ENCODE results near the gene YY1AP1. TPM values are rescaled to one million over a fixed set of nuclear protein-coding genes. Genes with fewer than 3 reads are reported as not detected.
"Not testable (repeated sequence)": the region's sequence is repeated elsewhere in the genome, so short reads cannot be mapped to it uniquely, and the experiment has no call there.

The YY1AP1 gene
- total RNA-seq, 1 donor from 2014 or later, result 42.3 TPM

GRCh38 chr1:155645648-155646047 lies 42.9 kb downstream of the YY1AP1 start:
- FAIRE-seq (no peak), DNase-seq (ENCODE audit: low read depth) (peak; percentile 31)
- H2AFZ ChIP-seq (ENCODE audit: low read depth, low read length), result peak overlapping the region; percentile 15
- no peaks in the 10 kb centered on the region for H3K36me3 ChIP-seq (ENCODE audit: insufficient read depth, low read length)
- H3K79me2 ChIP-seq (ENCODE audit: insufficient read depth, low read length), result peaks cover 6% of the 10 kb centered on the region
- Mint-ChIP-seq H3K9me3 (ENCODE audit: unreplicated experiment) (peaks cover 30% of the 10 kb centered on the region), H3K27me3 (ENCODE audit: low read depth, unreplicated experiment) (no peaks in the 10 kb centered on the region), H3K36me3 (ENCODE audit: low read depth, unreplicated experiment) (peaks cover 21% of the 10 kb centered on the region), H3K4me1 (ENCODE audit: low read depth, unreplicated experiment) (peaks cover 10% of the 10 kb centered on the region), H3K4me3 (ENCODE audit: unreplicated experiment) (no peak overlapping the region), H3K27ac (ENCODE audit: unreplicated experiment) (no peak overlapping the region)
- H3K4me2 ChIP-seq (ENCODE audit: low read length), result peak overlapping the region; percentile 67
- no peaks in the 10 kb centered on the region for H4K20me1 ChIP-seq (ENCODE audit: insufficient read depth, low read length)
- TF ChIP-seq EZH2 (IDR thresholded peaks at IDR 0.05; ENCODE audit: insufficient read depth, low read length), result no peak
- TF ChIP-seq CTCF (IDR thresholded peaks at IDR 0.05; ENCODE audit: insufficient read depth, low read depth, low read length), result no peak
- no peak overlapping the region for H3K27ac ChIP-seq (ENCODE audit: low read depth, low read length)
- H3K27me3 ChIP-seq (ENCODE audit: insufficient read depth, low read length), result no peaks in the 10 kb centered on the region
- H3K4me3 ChIP-seq (ENCODE audit: insufficient read depth, low read depth, low read length), result no peak overlapping the region
- peaks cover 28% of the 10 kb centered on the region for H3K4me1 ChIP-seq (ENCODE audit: insufficient read depth, low read length)
- no peak overlapping the region for H3K9ac ChIP-seq (ENCODE audit: low read length)
- H3K9me3 ChIP-seq (ENCODE audit: insufficient read depth, low read depth, low read length), result peaks cover 6% of the 10 kb centered on the region

- Histone ChIP-seq H3K9ac (ENCODE audit: low read length) (no peak overlapping the region), H3K79me2 (ENCODE audit: insufficient read depth, low read length) (peaks cover 6% of the 10 kb centered on the region), H4K20me1 (ENCODE audit: insufficient read depth, low read length) (no peaks in the 10 kb centered on the region), H2AFZ (ENCODE audit: low read depth, low read length) (peak overlapping the region; percentile 15), H3K27ac (ENCODE audit: low read depth, low read length) (no peak overlapping the region), H3K4me1 (ENCODE audit: insufficient read depth, low read length) (peaks cover 28% of the 10 kb centered on the region), H3K4me2 (ENCODE audit: low read length) (peak overlapping the region; percentile 67), H3K4me3 (ENCODE audit: insufficient read depth, low read depth, low read length) (no peak overlapping the region), H3K27me3 (ENCODE audit: insufficient read depth, low read length) (no peaks in the 10 kb centered on the region), H3K9me3 (ENCODE audit: insufficient read depth, low read depth, low read length) (peaks cover 6% of the 10 kb centered on the region), H3K36me3 (ENCODE audit: insufficient read depth, low read length) (no peaks in the 10 kb centered on the region)
- FAIRE-seq (no peak), DNase-seq (ENCODE audit: low read depth) (no peak)
- H3K4me3 Mint-ChIP-seq (ENCODE audit: unreplicated experiment), result no peak overlapping the region
- H3K9me3 Mint-ChIP-seq (ENCODE audit: unreplicated experiment), result peaks cover 33% of the 10 kb centered on the region
- H3K36me3 Mint-ChIP-seq (ENCODE audit: low read depth, unreplicated experiment), result peaks cover 24% of the 10 kb centered on the region
- no peak overlapping the region for H3K27ac Mint-ChIP-seq (ENCODE audit: unreplicated experiment)
- peaks cover 10% of the 10 kb centered on the region for H3K4me1 Mint-ChIP-seq (ENCODE audit: low read depth, unreplicated experiment)
- no peaks in the 10 kb centered on the region for H3K27me3 Mint-ChIP-seq (ENCODE audit: low read depth, unreplicated experiment)
- no peak for TF ChIP-seq CTCF (IDR thresholded peaks at IDR 0.05; ENCODE audit: insufficient read depth, low read depth, low read length)
- TF ChIP-seq EZH2 (IDR thresholded peaks at IDR 0.05; ENCODE audit: insufficient read depth, low read length), result no peak
These were observed 43.5 kb downstream of the YY1AP1 start for GRCh38 chr1:155645034-155645598.

- Histone ChIP-seq H3K79me2 (ENCODE audit: insufficient read depth, low read length) (peaks cover 6% of the 10 kb centered on the region), H3K4me2 (ENCODE audit: low read length) (no peak overlapping the region), H2AFZ (ENCODE audit: low read depth, low read length) (no peak overlapping the region), H4K20me1 (ENCODE audit: insufficient read depth, low read length) (no peaks in the 10 kb centered on the region), H3K36me3 (ENCODE audit: insufficient read depth, low read length) (no peaks in the 10 kb centered on the region), H3K9ac (ENCODE audit: low read length) (no peak overlapping the region), H3K4me1 (ENCODE audit: insufficient read depth, low read length) (peaks cover 23% of the 10 kb centered on the region), H3K4me3 (ENCODE audit: insufficient read depth, low read depth, low read length) (no peak overlapping the region), H3K27me3 (ENCODE audit: insufficient read depth, low read length) (no peaks in the 10 kb centered on the region), H3K9me3 (ENCODE audit: insufficient read depth, low read depth, low read length) (peaks cover 6% of the 10 kb centered on the region), H3K27ac (ENCODE audit: low read depth, low read length) (no peak overlapping the region)
- FAIRE-seq, result no peak
- no peaks in the 10 kb centered on the region for H3K27me3 Mint-ChIP-seq (ENCODE audit: low read depth, unreplicated experiment)
- H3K36me3 Mint-ChIP-seq (ENCODE audit: low read depth, unreplicated experiment), result peaks cover 24% of the 10 kb centered on the region
- H3K4me1 Mint-ChIP-seq (ENCODE audit: low read depth, unreplicated experiment), result peaks cover 6% of the 10 kb centered on the region
- TF ChIP-seq CTCF (IDR thresholded peaks at IDR 0.05; ENCODE audit: insufficient read depth, low read depth, low read length) (no peak), EZH2 (IDR thresholded peaks at IDR 0.05; ENCODE audit: insufficient read depth, low read length) (no peak)
- no peak for DNase-seq (ENCODE audit: low read depth)
- peaks cover 37% of the 10 kb centered on the region for H3K9me3 Mint-ChIP-seq (ENCODE audit: unreplicated experiment)
- H3K27ac Mint-ChIP-seq (ENCODE audit: unreplicated experiment), result no peak overlapping the region
- H3K4me3 Mint-ChIP-seq (ENCODE audit: unreplicated experiment), result no peak overlapping the region
These were observed 45.3 kb downstream of the YY1AP1 start for GRCh38 chr1:155643230-155643629.

GRCh38 chr1:155642559-155643180 lies 45.9 kb downstream of the YY1AP1 start:
- not testable (repeated sequence) for DNase-seq (ENCODE audit: low read depth); H3K4me3 Mint-ChIP-seq (ENCODE audit: unreplicated experiment); H3K4me2 ChIP-seq (ENCODE audit: low read length); H3K4me1 Mint-ChIP-seq (ENCODE audit: low read depth, unreplicated experiment); H3K79me2 ChIP-seq (ENCODE audit: insufficient read depth, low read length); H3K4me3 ChIP-seq (ENCODE audit: insufficient read depth, low read depth, low read length); H3K27ac Mint-ChIP-seq (ENCODE audit: unreplicated experiment); H2AFZ ChIP-seq (ENCODE audit: low read depth, low read length); H3K36me3 ChIP-seq (ENCODE audit: insufficient read depth, low read length); H3K27ac ChIP-seq (ENCODE audit: low read depth, low read length); H3K27me3 Mint-ChIP-seq (ENCODE audit: low read depth, unreplicated experiment); H4K20me1 ChIP-seq (ENCODE audit: insufficient read depth, low read length); FAIRE-seq; H3K27me3 ChIP-seq (ENCODE audit: insufficient read depth, low read length); H3K9me3 ChIP-seq (ENCODE audit: insufficient read depth, low read depth, low read length); H3K9ac ChIP-seq (ENCODE audit: low read length)
- H3K4me1 ChIP-seq (ENCODE audit: insufficient read depth, low read length), result peaks cover 20% of the 10 kb centered on the region
- Mint-ChIP-seq H3K36me3 (ENCODE audit: low read depth, unreplicated experiment) (peaks cover 24% of the 10 kb centered on the region), H3K9me3 (ENCODE audit: unreplicated experiment) (peaks cover 37% of the 10 kb centered on the region)
